PC-9 (cell line): ENCODE measurements around the gene DRD3. TPM values are rescaled to one million over a fixed set of nuclear protein-coding genes. Genes with fewer than 3 reads are reported as not detected.

Source experiments
- BruUV-seq: library from RNA; stranded (reverse); fragments of 400-500 nt; replicated peaks from 2 replicates; lab custom pipeline; 2021; lab: Mats Ljungman, UMichigan
- CTCF ChIA-PET: fragments of 300-600 bp; sonication (Branson Sonifier 250); formaldehyde crosslinking; loops from one replicate; lab custom pipeline; 2022; ENCODE audit warnings: antibody characterized with exemption; lab: Charles Lee
- POLR2A ChIA-PET: fragments of 300-600 bp; sonication (Branson Sonifier 250); formaldehyde crosslinking; loops from one replicate; lab custom pipeline; 2022; ENCODE audit warnings: antibody characterized with exemption; ENCODE audit not compliant: unreplicated experiment; lab: Charles Lee
- DNase-seq, 2 experiments: peaks; one replicate each; pipeline versions ENCODE4 v3.0.0 to v3.0.0-alpha.2; 2015 to 2022; ENCODE audit warnings: mixed read lengths in 1 of 2
- H2AFZ ChIP-seq: fragments of 200-600 bp; sonication (generic); 2 replicates; pipeline ENCODE4 v1.8.1; 2017; ENCODE audit warnings: antibody characterized with exemption
- H3F3A ChIP-seq: fragments of 200-600 bp; sonication (generic); 2 replicates; pipeline ENCODE4 v1.8.1; 2017; ENCODE audit warnings: antibody characterized with exemption, mild to moderate bottlenecking, low read depth; ENCODE audit not compliant: insufficient read depth
- H3K27ac ChIP-seq: fragments of 200-600 bp; sonication (generic); 2 replicates; pipeline ENCODE4 v1.6.1; 2016; ENCODE audit warnings: mixed run types
- H3K27me3 ChIP-seq: fragments of 200-600 bp; sonication (generic); 2 replicates; pipeline ENCODE4 v1.6.1; 2016; ENCODE audit warnings: low read depth, mixed run types; ENCODE audit not compliant: insufficient read depth
- H3K36me3 ChIP-seq: fragments of 200-600 bp; sonication (generic); 2 replicates; pipeline ENCODE4 v1.6.1; 2016; ENCODE audit warnings: low read depth, mixed run types
- H3K4me1 ChIP-seq: fragments of 200-600 bp; sonication (generic); replicated peaks from 2 replicates; pipeline ENCODE4 v1.6.1; 2016; ENCODE audit warnings: mixed run types; ENCODE audit not compliant: insufficient read depth
- H3K4me2 ChIP-seq: fragments of 200-600 bp; sonication (generic); 2 replicates; pipeline ENCODE4 v1.6.1; 2017; ENCODE audit warnings: mixed run types
- H3K4me3 ChIP-seq: fragments of 200-600 bp; sonication (generic); 2 replicates; pipeline ENCODE4 v1.6.1; 2016; ENCODE audit warnings: mixed run types
- H3K79me2 ChIP-seq: fragments of 200-600 bp; sonication (generic); 2 replicates; pipeline ENCODE4 v1.6.1; 2017; ENCODE audit warnings: low read depth, mixed run types
- H3K9me2 ChIP-seq: fragments of 200-600 bp; sonication (generic); 2 replicates; pipeline ENCODE4 v1.8.1; 2017; ENCODE audit warnings: mild to moderate bottlenecking; ENCODE audit not compliant: insufficient read depth
- H3K9me3 ChIP-seq: fragments of 200-600 bp; sonication (generic); 2 replicates; pipeline ENCODE4 v1.8.1; 2016; ENCODE audit warnings: low read depth; ENCODE audit not compliant: insufficient read depth
- H4K20me1 ChIP-seq: fragments of 200-600 bp; sonication (generic); 2 replicates; pipeline ENCODE4 v1.8.1; 2017; ENCODE audit not compliant: insufficient read depth
- CTCF ChIP-seq: fragments of 200-600 bp; sonication (generic); conservative IDR thresholded peaks from 2 replicates; pipeline ENCODE4 v1.6.1; 2017; ENCODE audit warnings: mixed run types, antibody characterized with exemption, mild to moderate bottlenecking, moderate library complexity
- EZH2 ChIP-seq: fragments of 200-600 bp; sonication (generic); IDR thresholded peaks from 2 replicates; pipeline ENCODE4 v1.8.0; 2017; ENCODE audit warnings: antibody characterized with exemption, low read depth
- intact Hi-C: fragments of 100-400 bp; cut with micrococcal nuclease; formaldehyde crosslinking; loops from one replicate; pipeline ENCODE4 v1.10.0; 2022; ENCODE audit not compliant: unreplicated experiment
- total RNA-seq: library from RNA; stranded (reverse); gene quantifications from 2 replicates; pipeline ENCODE4 v1.2.3, GENCODE V29; 2021

The DRD3 gene
- total RNA-seq, 1 experiment from 2014 or later: not detected

GRCh38 chr3:114103858-114104257 lies 75.0 kb downstream of the DRD3 start:
- Histone ChIP-seq H3F3A (no peaks in the 10 kb centered on the region), H3K79me2 (no peaks in the 10 kb centered on the region), H3K9me3 (no peaks in the 10 kb centered on the region), H3K4me2 (no peak overlapping the region), H3K4me3 (no peak overlapping the region), H4K20me1 (no peaks in the 10 kb centered on the region), H3K36me3 (no peaks in the 10 kb centered on the region), H3K27ac (no peak overlapping the region), H3K27me3 (no peaks in the 10 kb centered on the region), H3K9me2 (no peaks in the 10 kb centered on the region), H3K4me1 (no peaks in the 10 kb centered on the region), H2AFZ (no peak overlapping the region)
- POLR2A ChIA-PET: no interaction called here
- no TSS peak for BruUV-seq
- no peak for DNase-seq
- CTCF ChIA-PET: no interaction called here
- intact Hi-C loops: no loop called here
- no peak for TF ChIP-seq CTCF
- TF ChIP-seq EZH2: no peak

DNA sequence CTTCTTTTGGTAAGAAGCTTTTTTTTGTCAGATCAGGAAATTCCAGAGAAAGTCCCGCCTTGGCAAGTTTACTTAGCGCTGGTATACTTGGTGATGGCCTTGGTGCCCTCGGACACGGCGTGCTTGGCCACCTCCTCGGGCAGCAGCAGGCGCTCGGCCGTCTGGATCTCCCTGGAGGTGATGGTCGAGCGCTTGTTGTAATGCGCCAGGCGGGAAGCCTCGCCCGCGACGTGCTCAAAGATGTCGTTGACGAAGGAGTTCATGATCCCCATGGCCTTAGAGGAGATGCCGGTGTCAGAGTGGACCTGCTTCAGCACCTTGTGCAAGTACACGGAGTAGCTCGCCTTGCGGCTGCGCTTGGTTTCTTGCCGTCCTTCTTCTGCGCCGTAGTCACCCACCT lies 75.7 kb downstream of the DRD3 start:
- H3K4me1 ChIP-seq: no peaks in the 10 kb centered on the region
- H4K20me1 ChIP-seq: no peaks in the 10 kb centered on the region
- no peaks in the 10 kb centered on the region for H3K79me2 ChIP-seq
- no peak for DNase-seq
- H3K9me2 ChIP-seq: no peaks in the 10 kb centered on the region
- intact Hi-C loops: no loop called here
- H3F3A ChIP-seq: no peaks in the 10 kb centered on the region
- H2AFZ ChIP-seq: no peak overlapping the region
- H3K27me3 ChIP-seq: no peaks in the 10 kb centered on the region
- CTCF ChIA-PET: no interaction called here
- POLR2A ChIA-PET: no interaction called here
- BruUV-seq: no TSS peak
- H3K9me3 ChIP-seq: no peaks in the 10 kb centered on the region
- H3K36me3 ChIP-seq: no peaks in the 10 kb centered on the region
- TF ChIP-seq EZH2 (no peak), CTCF (no peak)
- H3K4me2 ChIP-seq: no peak overlapping the region
- H3K27ac ChIP-seq: no peak overlapping the region
- H3K4me3 ChIP-seq: no peak overlapping the region

DNA sequence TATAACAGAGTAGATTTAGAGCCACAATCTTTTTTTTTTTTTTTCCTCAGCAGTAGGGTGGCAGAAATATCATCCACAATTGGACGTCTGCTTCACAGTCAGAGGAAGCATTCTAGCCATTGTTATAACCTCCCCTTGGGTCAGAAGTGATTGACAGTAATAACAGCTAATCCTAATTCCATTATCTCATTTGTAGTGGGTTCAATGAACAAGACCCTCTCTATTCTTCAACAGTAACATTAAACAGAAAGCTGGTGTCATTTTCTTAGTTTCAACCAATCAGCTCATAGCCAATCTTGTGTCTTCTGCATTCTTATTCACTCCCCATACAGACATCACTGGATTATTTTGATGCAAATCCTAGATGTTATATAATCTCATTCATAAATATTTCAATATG lies 77.8 kb downstream of the DRD3 start:
- CTCF ChIA-PET: no interaction called here
- Histone ChIP-seq H3K36me3 (no peaks in the 10 kb centered on the region), H3K27me3 (no peaks in the 10 kb centered on the region), H3K79me2 (no peaks in the 10 kb centered on the region), H2AFZ (no peak overlapping the region), H3F3A (no peaks in the 10 kb centered on the region), H3K4me1 (no peaks in the 10 kb centered on the region), H4K20me1 (no peaks in the 10 kb centered on the region), H3K4me2 (no peak overlapping the region), H3K9me2 (no peaks in the 10 kb centered on the region), H3K4me3 (no peak overlapping the region), H3K27ac (no peak overlapping the region), H3K9me3 (no peaks in the 10 kb centered on the region)
- DNase-seq: no peak
- no peak for TF ChIP-seq EZH2
- no peak for TF ChIP-seq CTCF
- intact Hi-C loops: no loop called here
- no TSS peak for BruUV-seq
- POLR2A ChIA-PET: no interaction called here
